Heart right ventricle (tissue), 16 donors: ENCODE data around the gene PEPD. TPM values are rescaled to one million over a fixed set of nuclear protein-coding genes. Genes with fewer than 3 reads are reported as not detected.

ENCODE experiments used
- ATAC-seq, 8 donors: fragments of 200-7000 bp; cut with Tn5 transposase; one replicate each; pipeline ENCODE4 v1.9.1; 2020; ENCODE audit warnings: mild to moderate bottlenecking in 8 of 8, moderate library complexity in 8 of 8, moderate number of reproducible peaks in 1 of 8
- DNase-seq, 2 donors: peaks; one replicate each; pipeline ENCODE4 v3.0.0-alpha.2; 2020
- H3K27ac ChIP-seq, 10 donors: fragments of 200-600 bp; sonication (generic) in 2 of 10; one replicate each; pipeline versions ENCODE4 v1.5.0 to v1.8.0; 2020 to 2022; ENCODE audit warnings: mild to moderate bottlenecking in 3 of 10
- H3K27me3 ChIP-seq, 7 donors: fragments of 200-600 bp; one replicate each; pipeline ENCODE4 v1.8.0; 2021 to 2022; ENCODE audit warnings: mild to moderate bottlenecking in 2 of 7
- H3K36me3 ChIP-seq, 9 donors: fragments of 200-600 bp; sonication (generic) in 1 of 9; one replicate each; pipeline versions ENCODE4 v1.5.0 to v1.8.0; 2020 to 2022; ENCODE audit warnings: mild to moderate bottlenecking in 2 of 9
- H3K4me1 ChIP-seq, 9 donors: fragments of 200-600 bp; sonication (generic) in 1 of 9; one replicate each; pipeline versions ENCODE4 v1.5.0 to v1.8.0; 2020 to 2022; ENCODE audit warnings: mild to moderate bottlenecking in 4 of 9
- H3K4me3 ChIP-seq, 10 donors: fragments of 200-600 bp; sonication (generic) in 2 of 10; one replicate each; pipeline versions ENCODE4 v1.5.0 to v1.8.0; 2020 to 2022; ENCODE audit warnings: mild to moderate bottlenecking in 7 of 10, moderate library complexity in 2 of 10
- H3K9me3 ChIP-seq, 11 donors: fragments of 200-600 bp in 10 of 11; sonication (generic) in 2 of 11; one replicate each; pipeline versions ENCODE4 v1.5.0 to v1.8.0; 2013 to 2022; ENCODE audit warnings: mild to moderate bottlenecking in 2 of 11, control low read depth in 1 of 11, moderate library complexity in 1 of 11
- CTCF ChIP-seq, 9 donors: fragments of 200-600 bp; sonication (generic) in 2 of 9; IDR thresholded peaks; one replicate each; pipeline versions ENCODE4 v1.5.0 to v1.8.0; 2021 to 2022; ENCODE audit warnings: antibody characterized with exemption in 9 of 9, mild to moderate bottlenecking in 5 of 9, moderate library complexity in 1 of 9
- WGBS, 2 donors: extraction: QIAGEN DNeasy Blood & Tissue Kit; methylation state at CpG; one replicate each; pipeline ENCODE4 v1.1.7; 2013; ENCODE audit warnings: inconsistent platforms in 1 of 2; 5-methylcytosine and 5-hydroxymethylcytosine counted together
- intact Hi-C, 10 donors: fragments of 100-400 bp; cut with DNase I; formaldehyde crosslinking; loops; one replicate each; pipeline versions ENCODE4 v1.11.1 to v1.14.2; 2022
- polyA plus RNA-seq, 2 donors: library from polyadenylated mRNA; stranded (reverse); fragments of 200-250 nt; gene quantifications; one replicate each; pipeline ENCODE4 v1.2.3, GENCODE V29; 2013
- total RNA-seq, 10 donors: library from RNA; stranded (reverse); fragmentation: NEBNext Ultra II Directional in 3 of 10; extraction: Animal tissue kit (Norgen Biotek cat#: 25700) in 3 of 10; gene quantifications; one replicate each; pipeline versions ENCODE4 v1.2.1 to v1.2.4, GENCODE V29; 2021 to 2023
- donor health status: Arrhythmogenic right ventricular cardiomyopathy.
- donor health status: ischemic (EF 13 %, LVEDD 7.1; RV severe dilation, severe dysfunction).
- donor health status: healthy with polysubstance abuse.
- donor health status: DM: no; HTN: yes; CAD: no.
- donor health status: DM: no; HTN: no; CAD: no.
- donor health status: ischemic (EF 25% LVEDD 6.9; RV normal size, moderate dysfunction).
- donor health status: ischemic (EF 25% LVEDD 5.7; RV mildly dilated, moderate dysfunction).
- donor health status: healthy.
- donor health status: DM: yes; HTN: yes; CAD: no.
- donor health status: Ischemic cardiomyopathy.
- donor health status: ischemic (EF 35%, LVEDD 5.7; RV mildly dilated, moderate dysfunction).
- donor health status: nonischemic (EF 11% LVEDD 7.7; RV severe dilation, severe dysfunction).
- donor health status: DM: yes; HTN: yes; CAD: no.
- donor health status: PGD.
- donor health status: ischemic (EF 29% LVEDD 5.4; RV normal size, mild dysfunction).
- donor health status: nonischemic (EF 23%, LVEDD 6.1; RV moderate dilation, normal function).

The PEPD gene
- total and polyA plus RNA-seq, 12 donors, result 20.4 to 47.7 (median 26.8) TPM

GRCh38 chr19:33456076-33456844 is 65.3 kb downstream of the PEPD start:
- ATAC-seq (peak in 1 of 8 donors; percentile 16), DNase-seq (no peak)
- Histone ChIP-seq H3K36me3 (peaks cover 0 to 11% (median 0%) of the 10 kb centered on the region in 9 donors), H3K9me3 (no peaks in the 10 kb centered on the region), H3K27ac (no peak overlapping the region), H3K4me3 (no peak overlapping the region), H3K27me3 (no peaks in the 10 kb centered on the region), H3K4me1 (no peaks in the 10 kb centered on the region)
- 89 to 92% methylated on average over 11 of the region's 11 CpGs for WGBS, 2 donors
- intact Hi-C loops, result no loop called here
- TF ChIP-seq CTCF (IDR thresholded peaks at IDR 0.05), result no peak

GRCh38 chr19:33453265-33453664 is 68.3 kb downstream of the PEPD start:
- TF ChIP-seq CTCF (IDR thresholded peaks at IDR 0.05), result no peak
- Histone ChIP-seq H3K4me1 (no peaks in the 10 kb centered on the region), H3K27me3 (no peaks in the 10 kb centered on the region), H3K4me3 (no peak overlapping the region), H3K36me3 (peaks cover 0 to 11% (median 0%) of the 10 kb centered on the region in 9 donors), H3K27ac (no peak overlapping the region), H3K9me3 (no peaks in the 10 kb centered on the region)
- ATAC-seq (no peak), DNase-seq (no peak)
- 90 to 94% methylated on average over 3 of the region's 3 CpGs for WGBS, 2 donors
- intact Hi-C loops, result no loop called here

DNA sequence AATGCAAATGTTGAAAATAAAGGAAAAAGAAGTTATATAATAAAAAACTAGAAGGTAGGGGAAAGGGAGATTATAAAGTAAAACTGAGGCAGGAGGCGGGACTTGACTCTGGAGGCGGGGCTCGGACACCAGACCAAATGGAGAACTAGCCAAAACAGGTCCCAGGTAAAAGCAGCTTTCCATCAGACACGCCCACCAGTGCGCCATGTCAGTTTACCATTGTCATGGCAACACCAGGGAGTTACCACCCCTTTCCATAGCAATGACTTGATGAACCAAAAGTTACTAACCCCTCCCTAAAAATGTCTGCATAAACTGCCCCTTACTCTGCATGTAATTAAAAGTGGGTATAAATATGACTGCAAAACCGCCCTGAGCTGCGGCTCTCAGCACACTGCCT is 70.9 kb downstream of the PEPD start:
- H3K4me3 ChIP-seq, result no peak overlapping the region
- intact Hi-C loops, result no loop called here
- DNase-seq, result no peak
- no peaks in the 10 kb centered on the region for H3K9me3 ChIP-seq
- TF ChIP-seq CTCF (IDR thresholded peaks at IDR 0.05), result no peak
- no peak overlapping the region for H3K27ac ChIP-seq
- no peak for ATAC-seq
- H3K36me3 ChIP-seq, result peaks cover 0 to 11% (median 0%) of the 10 kb centered on the region in 9 donors
- H3K4me1 ChIP-seq, result no peaks in the 10 kb centered on the region
- no peaks in the 10 kb centered on the region for H3K27me3 ChIP-seq
- 98 to 99% methylated on average over 7 of the region's 7 CpGs for WGBS, 2 donors

GRCh38 chr19:33449799-33450198 is 71.8 kb downstream of the PEPD start:
- Histone ChIP-seq H3K9me3 (no peaks in the 10 kb centered on the region), H3K4me1 (no peaks in the 10 kb centered on the region), H3K27me3 (no peaks in the 10 kb centered on the region), H3K27ac (no peak overlapping the region), H3K4me3 (no peak overlapping the region), H3K36me3 (peaks cover 0 to 11% (median 0%) of the 10 kb centered on the region in 9 donors)
- ATAC-seq (no peak), DNase-seq (no peak)
- WGBS, 2 donors, result 92% methylated on average over 6 of the region's 6 CpGs
- intact Hi-C loops, result no loop called here
- TF ChIP-seq CTCF (IDR thresholded peaks at IDR 0.05), result no peak
